HepG2 (cell line): ENCODE data around the gene FBXL7. TPM values are rescaled to one million over a fixed set of nuclear protein-coding genes. Genes with fewer than 3 reads are reported as not detected.

Source experiments
- ATAC-seq: fragments of 200-7000 bp; cut with Tn5 transposase; 3 replicates; pipeline ENCODE4 v1.9.1; 2020; ENCODE audit warnings: mild to moderate bottlenecking, moderate library complexity
- BruUV-seq: library from RNA; stranded (reverse); fragments of 400-500 nt; replicated peaks from 2 replicates; lab custom pipeline; 2021; lab: Mats Ljungman, UMichigan
- CTCF ChIA-PET: fragments of 300-600 bp; formaldehyde crosslinking; extraction: SDS; loops from one replicate; lab custom pipeline; 2021; ENCODE audit warnings: low total read pairs, inconsistent platforms, low intra/inter-chr PET ratio; lab: Yijun Ruan, JAX
- POLR2A ChIA-PET: fragments of 350-600 bp; sonication (Branson Sonifier 250); formaldehyde crosslinking; loops from one replicate; lab custom pipeline; 2020; ENCODE audit warnings: antibody characterized with exemption, inconsistent platforms; lab: Yijun Ruan, JAX
- DNase-seq: peaks from one replicate; pipeline ENCODE4 v3.0.0-alpha.2; 2015; ENCODE audit warnings: low spot score
- FAIRE-seq: peaks from 3 replicates; lab custom pipeline; 2011; peaks lifted over from hg19 to GRCh38; lab: Jason Lieb, UNC
- H2AFZ ChIP-seq: one replicate; pipeline ENCODE4 v1.6.1; 2011; ENCODE audit warnings: low read length, inconsistent platforms
- H3K27ac ChIP-seq: fragments of 300-600 bp; 3 replicates; pipeline ENCODE4 v1.8.0; 2011; ENCODE audit warnings: mixed run types, mild to moderate bottlenecking, mixed read lengths, low read length, inconsistent platforms; ENCODE audit not compliant: insufficient read depth; ENCODE audit errors: extremely low read length
- H3K27me3 ChIP-seq, 2 experiments: fragments of 200-600 bp in 1 of 2; 2 replicates in 1 of 2; 3 replicates in 1 of 2; pipeline versions ENCODE4 v1.6.0 to v1.8.0; 2011; ENCODE audit warnings: low read length in 2 of 2, mild to moderate bottlenecking in 2 of 2, moderate library complexity in 2 of 2, inconsistent platforms in 1 of 2; ENCODE audit not compliant: insufficient read depth in 2 of 2, control insufficient read depth in 1 of 2
- H3K36me3 ChIP-seq, 2 experiments: fragments of 200-600 bp in 1 of 2; replicated peaks in 1 of 2; 2 replicates in 1 of 2; 3 replicates in 1 of 2; pipeline versions ENCODE4 v1.5.1 to v1.8.0; 2011; ENCODE audit warnings: low read length in 2 of 2, inconsistent platforms in 1 of 2; ENCODE audit not compliant: insufficient read depth in 2 of 2, control insufficient read depth in 1 of 2
- H3K4me1 ChIP-seq: 2 replicates; pipeline ENCODE4 v1.5.1; 2012; ENCODE audit warnings: low read length, inconsistent platforms; ENCODE audit not compliant: insufficient read depth
- H3K4me2 ChIP-seq: 2 replicates; pipeline ENCODE4 v1.6.0; 2011; ENCODE audit warnings: low read depth, low read length, inconsistent platforms
- H3K4me3 ChIP-seq, 3 experiments: fragments of 200-600 bp in 1 of 3; sonication (generic), shearing (Covaris generic) in 1 of 3; replicated peaks in 1 of 3; 2 replicates each; pipeline ENCODE4 v1.5.1; 2011 to 2016; ENCODE audit warnings: low read length in 3 of 3, inconsistent platforms in 2 of 3, low read depth in 2 of 3, mild to moderate bottlenecking in 2 of 3, control low read depth in 1 of 3, mixed read lengths in 1 of 3; ENCODE audit not compliant: insufficient read depth in 1 of 3
- H3K79me2 ChIP-seq: one replicate; pipeline ENCODE4 v1.6.1; 2011; ENCODE audit warnings: low read length, inconsistent platforms; ENCODE audit not compliant: insufficient read depth
- H3K9ac ChIP-seq: 2 replicates; pipeline ENCODE4 v1.6.0; 2011; ENCODE audit warnings: mild to moderate bottlenecking, low read depth, low read length, inconsistent platforms; ENCODE audit not compliant: insufficient read depth
- H3K9me3 ChIP-seq: 2 replicates; pipeline ENCODE4 v1.5.1; 2012; ENCODE audit warnings: mild to moderate bottlenecking, low read length
- H4K20me1 ChIP-seq: 2 replicates; pipeline ENCODE4 v1.6.0; 2011; ENCODE audit warnings: inconsistent platforms, mild to moderate bottlenecking, low read length, moderate library complexity; ENCODE audit not compliant: insufficient read depth
- DRAP1 ChIP-seq: IDR thresholded peaks from 2 replicates; pipeline ENCODE4 v1.6.1; 2016; ENCODE audit warnings: missing genetic modification reagents, missing compliant biosample characterization
- ELF4 ChIP-seq: sonication (generic); formaldehyde crosslinking; IDR thresholded peaks from 2 replicates; pipeline ENCODE4 v1.5.0; 2020; ENCODE audit warnings: missing genetic modification reagents, mild to moderate bottlenecking, moderate library complexity, borderline replicate concordance
- IRF1 ChIP-seq: sonication (generic); formaldehyde crosslinking; IDR thresholded peaks from 2 replicates; pipeline ENCODE4 v1.4.0; 2020; ENCODE audit warnings: low read depth, mild to moderate bottlenecking, missing genetic modification reagents
- NFATC3 ChIP-seq: sonication (generic); formaldehyde crosslinking; IDR thresholded peaks from 2 replicates; pipeline ENCODE4 v1.5.1; 2020; ENCODE audit warnings: mild to moderate bottlenecking, missing genetic modification reagents
- RFX3 ChIP-seq: IDR thresholded peaks from 2 replicates; pipeline ENCODE4 v1.6.1; 2016; ENCODE audit warnings: missing biosample characterization, missing genetic modification reagents
- STAT5B ChIP-seq: sonication (generic); formaldehyde crosslinking; IDR thresholded peaks from 2 replicates; pipeline ENCODE4 v1.4.0; 2020; ENCODE audit warnings: missing genetic modification reagents
- U2AF1 ChIP-seq: fragments of 200-400 bp; formaldehyde crosslinking; optimal IDR thresholded peaks from 2 replicates; pipeline ENCODE3; 2017; ENCODE audit warnings: mild to moderate bottlenecking, low read depth, low read length
- ZBTB7B ChIP-seq: sonication (generic); formaldehyde crosslinking; IDR thresholded peaks from 2 replicates; pipeline ENCODE4 v1.4.0; 2020; ENCODE audit warnings: missing genetic modification reagents
- ZNF318 ChIP-seq: sonication (generic); formaldehyde crosslinking; IDR thresholded peaks from 2 replicates; pipeline ENCODE4 v1.4.0; 2020; ENCODE audit warnings: mild to moderate bottlenecking, missing genetic modification reagents
- ZNF780A ChIP-seq: sonication (generic); formaldehyde crosslinking; IDR thresholded peaks from 2 replicates; pipeline ENCODE4 v1.8.0; 2022; ENCODE audit warnings: mild to moderate bottlenecking, missing genetic modification reagents, moderate library complexity
- WGBS: methylation state at CpG from one replicate; pipeline ENCODE4 v1.1.6; 2017; ENCODE audit warnings: low lambda C conversion rate; 5-methylcytosine and 5-hydroxymethylcytosine counted together
- in situ Hi-C: cut with HindIII; loops from 2 replicates; pipeline ENCODE4 v1.10.0; 2017; ENCODE audit warnings: low pct_unique_long_range_greater_than_20kb; ENCODE audit not compliant: extremely low pct_ligation_motif_present
- intact Hi-C: fragments of 100-400 bp; cut with micrococcal nuclease; formaldehyde crosslinking; loops from one replicate; pipeline ENCODE4 v1.10.0; 2022; ENCODE audit not compliant: unreplicated experiment
- polyA plus RNA-seq, 8 experiments: library from polyadenylated mRNA; depleted of rRNA in 3 of 8; stranded (reverse) in 7 of 8; unstranded in 1 of 8; fragments of >200 nt; fragmentation: Illumina TruSeq in 4 of 8; extraction: Trizol in 4 of 8; gene quantifications; 2 replicates each; pipeline versions ENCODE4 v1.2.1 to v1.2.3, GENCODE V29; 2011 to 2016; ENCODE audit warnings: low read depth in 4 of 8, missing spikeins in 1 of 8, mixed read lengths in 1 of 8; ENCODE audit not compliant: insufficient read depth in 1 of 8
- total RNA-seq, 5 experiments: library from RNA; depleted of rRNA; stranded (reverse); fragments of >200 nt; fragmentation: Illumina TruSeq; extraction: Trizol; gene quantifications; 2 replicates each; pipeline ENCODE4 v1.2.3, GENCODE V29; 2016; ENCODE audit warnings: low read depth in 1 of 5

The FBXL7 gene
- total and polyA plus RNA-seq, 2 of the 13 experiments (the other 11 are each of a cell fraction or from before 2014, with no cell fraction given), result 0.07 TPM; not detected in 1

- TF ChIP-seq ZNF318 (no peak), ELF4 (CRISPR knock-in tag) (no peak), ZNF780A (CRISPR knock-in tag) (no peak), RFX3 (CRISPR knock-in tag) (no peak), NFATC3 (CRISPR knock-in tag) (no peak)
Observed at GRCh38 chr5:15551113-15551504, 51.1 kb downstream of the FBXL7 start (continued).

- Histone ChIP-seq H3K9me3 (no peaks in the 10 kb centered on the region), H3K9ac (no peak overlapping the region), H4K20me1 (no peaks in the 10 kb centered on the region), H3K36me3 (no peaks in the 10 kb centered on the region), H3K27ac (no peak overlapping the region), H3K79me2 (no peaks in the 10 kb centered on the region), H2AFZ (no peak overlapping the region), H3K4me1 (no peaks in the 10 kb centered on the region), H3K4me3 (no peak overlapping the region), H3K4me2 (no peak overlapping the region), H3K27me3 (no peaks in the 10 kb centered on the region; a peak in 1 of 5 replicates)
- TF ChIP-seq IRF1 (CRISPR knock-in tag) (no peak), ZBTB7B (CRISPR knock-in tag) (no peak), DRAP1 (CRISPR knock-in tag) (no peak), U2AF1 (no peak), STAT5B (CRISPR knock-in tag) (no peak)
- BruUV-seq, result no TSS peak
- intact Hi-C loops (no loop called here), in situ Hi-C loops (no loop called here)
- ATAC-seq (no peak), DNase-seq (no peak), FAIRE-seq (no peak)
- ChIA-PET POLR2A (no interaction called here), CTCF (no interaction called here)
- WGBS, result 0% methylated on average over 1 of the region's 1 CpG
Observed at GRCh38 chr5:15554542-15554941, 54.6 kb downstream of the FBXL7 start.
